HS-27A (cell line): ENCODE data around the gene ABHD12.

ENCODE experiments used
- DNase-seq: peaks from one replicate; pipeline ENCODE4 v3.0.0-alpha.2; 2012; ENCODE audit warnings: low read depth, missing footprints

The ABHD12 gene

DNA sequence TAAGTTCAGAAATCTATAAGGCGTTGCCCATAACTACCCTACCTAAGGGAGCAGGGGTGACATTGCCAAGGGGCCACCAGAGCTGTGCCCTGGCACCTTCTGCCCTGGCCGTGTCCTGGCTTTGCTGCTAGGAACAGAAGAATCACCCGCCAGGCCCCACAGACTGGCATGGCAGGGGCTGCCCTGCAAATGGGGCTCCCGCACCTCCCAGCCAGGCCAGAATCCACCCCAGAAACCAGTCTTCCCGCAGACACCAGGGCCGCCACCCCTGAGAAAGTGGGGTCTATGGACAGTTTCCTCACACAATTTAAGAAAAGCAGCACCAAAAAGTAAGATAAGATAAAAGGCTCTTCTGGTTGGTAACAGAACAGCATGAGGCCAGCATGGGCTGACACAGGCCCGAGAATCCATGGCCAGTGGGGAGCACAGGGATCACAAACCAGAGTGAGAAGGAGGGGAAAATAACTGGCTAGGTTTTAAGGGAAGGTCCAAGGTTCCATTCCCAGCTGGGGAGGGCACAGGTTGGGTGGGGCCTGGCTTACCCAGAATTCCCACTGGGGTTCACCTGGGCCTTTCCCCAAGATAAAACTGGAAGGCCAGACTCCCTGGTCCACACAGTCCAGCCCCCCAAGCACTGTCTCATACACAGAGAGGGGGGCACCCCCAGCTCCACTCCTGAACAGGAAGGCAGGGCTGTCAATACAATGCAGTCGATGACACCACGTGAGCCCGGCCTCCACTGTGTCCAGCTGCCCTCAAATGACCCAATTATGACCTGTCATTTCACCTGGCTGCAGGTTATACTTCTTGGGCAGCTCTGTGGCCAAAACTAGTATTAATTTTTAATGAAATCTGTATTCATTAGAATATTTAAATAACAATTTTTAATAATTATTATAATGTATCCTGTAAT lies 83.4 kb downstream of the ABHD12 start:
- no peak for DNase-seq

GRCh38 chr20:25304025-25304549 lies 86.5 kb downstream of the ABHD12 start:
- DNase-seq, result no peak

GRCh38 chr20:25303292-25304024 lies 87.2 kb downstream of the ABHD12 start:
- DNase-seq, result no peak

- no peak for DNase-seq
These were observed 88.0 kb downstream of the ABHD12 start for GRCh38 chr20:25302596-25302995.

DNA sequence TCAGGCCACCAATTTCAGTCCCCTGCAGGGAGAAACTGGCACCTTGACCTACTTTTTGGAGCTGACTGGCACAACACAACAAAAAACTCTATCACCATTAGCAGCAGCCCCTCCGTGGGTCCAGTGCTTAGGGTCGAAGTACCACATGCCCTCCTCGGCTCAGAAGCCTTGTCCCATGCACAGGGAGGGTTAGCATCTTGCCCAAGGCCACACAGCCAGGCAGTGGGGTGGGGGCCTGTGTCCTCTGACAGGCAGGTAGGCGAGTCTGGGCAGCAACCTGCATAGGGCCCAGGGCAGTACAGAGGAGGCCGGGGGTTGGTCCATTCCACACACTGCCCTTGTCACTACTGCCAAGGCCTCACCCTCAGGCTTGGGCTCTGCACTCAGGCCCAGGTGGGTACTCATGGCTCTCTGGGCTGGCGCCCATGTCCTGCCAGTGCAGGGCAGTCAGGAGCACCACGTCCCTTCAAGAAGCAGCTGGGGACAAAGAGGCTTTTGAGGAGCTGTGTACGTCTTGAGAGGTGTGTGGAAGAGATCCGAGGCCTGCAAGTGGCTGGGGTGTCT lies 89.2 kb downstream of the ABHD12 start:
- DNase-seq, result no peak

DNA sequence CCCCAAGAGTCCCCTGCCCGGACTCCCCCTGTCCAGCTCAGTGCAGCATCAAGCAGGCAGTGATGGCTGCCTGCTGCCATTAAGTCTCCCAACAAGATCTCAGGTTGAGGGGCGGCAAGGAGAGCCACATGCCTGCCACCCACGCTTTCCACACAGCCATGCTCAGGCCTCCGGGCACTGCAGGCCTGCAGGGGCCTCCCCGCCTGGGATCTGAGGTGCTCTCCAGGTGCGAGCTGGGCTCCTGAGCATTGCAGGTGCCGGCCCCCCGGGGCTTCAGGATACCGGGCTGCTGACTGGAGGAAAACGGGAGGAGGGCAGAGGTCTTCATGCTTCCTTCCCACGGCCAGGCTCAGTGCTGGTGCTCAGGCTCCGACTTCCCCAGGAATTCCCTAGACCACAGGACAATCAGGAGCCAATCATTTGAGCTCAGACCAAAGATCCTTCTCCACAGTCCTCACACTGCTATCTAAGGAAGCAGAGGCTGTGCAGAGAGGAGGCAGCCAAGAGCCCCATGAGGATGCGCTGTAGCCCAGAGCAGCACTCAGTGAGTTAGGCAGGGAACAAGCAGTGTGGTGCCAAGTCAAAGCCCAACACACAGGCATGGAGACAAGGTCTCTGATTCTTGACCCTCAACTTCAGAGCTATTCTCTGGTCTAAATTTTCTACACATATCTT lies 90.0 kb downstream of the ABHD12 start:
- DNase-seq, result no peak

DNA sequence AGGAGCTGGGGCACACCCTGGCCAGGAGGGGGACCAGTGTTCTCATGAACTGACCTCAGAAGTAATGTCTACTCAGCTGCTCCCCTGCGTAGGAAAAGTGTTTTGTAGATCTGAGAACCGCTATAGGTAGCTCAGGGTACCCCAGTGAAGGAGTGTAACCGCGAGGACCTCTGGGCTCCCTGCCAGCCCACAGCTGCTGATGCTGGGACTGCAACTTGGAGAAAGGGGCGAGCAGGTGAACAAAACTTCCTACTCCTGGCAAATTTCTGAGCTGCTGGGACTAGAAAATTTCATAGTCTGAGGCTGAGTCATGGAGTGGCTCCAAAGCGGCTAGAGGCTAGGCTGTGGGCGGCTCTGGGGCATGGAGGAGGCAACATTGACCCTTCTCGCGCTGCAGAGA lies 90.8 kb downstream of the ABHD12 start:
- DNase-seq, result no peak

DNA sequence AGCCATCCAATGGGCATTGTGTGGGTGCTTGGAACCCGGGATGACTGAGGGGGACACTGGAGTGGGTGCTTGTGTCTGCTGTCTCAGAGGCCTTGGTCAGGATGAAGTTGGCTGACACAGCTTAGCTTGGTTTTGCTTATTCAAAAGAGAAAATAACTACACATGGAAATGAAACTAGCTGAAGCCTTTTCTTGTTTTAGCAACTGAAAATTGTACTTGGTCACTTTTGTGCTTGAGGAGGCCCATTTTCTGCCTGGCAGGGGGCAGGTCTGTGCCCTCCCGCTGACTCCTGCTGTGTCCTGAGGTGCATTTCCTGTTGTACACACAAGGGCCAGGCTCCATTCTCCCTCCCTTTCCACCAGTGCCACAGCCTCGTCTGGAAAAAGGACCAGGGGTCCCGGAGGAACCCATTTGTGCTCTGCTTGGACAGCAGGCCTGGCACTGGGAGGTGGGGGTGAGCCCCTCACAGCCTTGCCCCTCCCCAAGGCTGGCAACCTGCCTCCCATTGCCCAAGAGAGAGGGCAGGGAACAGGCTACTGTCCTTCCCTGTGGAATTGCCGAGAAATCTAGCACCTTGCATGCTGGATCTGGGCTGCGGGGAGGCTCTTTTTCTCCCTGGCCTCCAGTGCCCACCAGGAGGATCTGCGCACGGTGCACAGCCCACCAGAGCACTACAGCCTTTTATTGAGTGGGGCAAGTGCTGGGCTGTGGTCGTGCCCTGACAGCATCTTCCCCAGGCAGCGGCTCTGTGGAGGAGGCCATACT lies 93.3 kb downstream of the ABHD12 start:
- DNase-seq, result no peak

DNA sequence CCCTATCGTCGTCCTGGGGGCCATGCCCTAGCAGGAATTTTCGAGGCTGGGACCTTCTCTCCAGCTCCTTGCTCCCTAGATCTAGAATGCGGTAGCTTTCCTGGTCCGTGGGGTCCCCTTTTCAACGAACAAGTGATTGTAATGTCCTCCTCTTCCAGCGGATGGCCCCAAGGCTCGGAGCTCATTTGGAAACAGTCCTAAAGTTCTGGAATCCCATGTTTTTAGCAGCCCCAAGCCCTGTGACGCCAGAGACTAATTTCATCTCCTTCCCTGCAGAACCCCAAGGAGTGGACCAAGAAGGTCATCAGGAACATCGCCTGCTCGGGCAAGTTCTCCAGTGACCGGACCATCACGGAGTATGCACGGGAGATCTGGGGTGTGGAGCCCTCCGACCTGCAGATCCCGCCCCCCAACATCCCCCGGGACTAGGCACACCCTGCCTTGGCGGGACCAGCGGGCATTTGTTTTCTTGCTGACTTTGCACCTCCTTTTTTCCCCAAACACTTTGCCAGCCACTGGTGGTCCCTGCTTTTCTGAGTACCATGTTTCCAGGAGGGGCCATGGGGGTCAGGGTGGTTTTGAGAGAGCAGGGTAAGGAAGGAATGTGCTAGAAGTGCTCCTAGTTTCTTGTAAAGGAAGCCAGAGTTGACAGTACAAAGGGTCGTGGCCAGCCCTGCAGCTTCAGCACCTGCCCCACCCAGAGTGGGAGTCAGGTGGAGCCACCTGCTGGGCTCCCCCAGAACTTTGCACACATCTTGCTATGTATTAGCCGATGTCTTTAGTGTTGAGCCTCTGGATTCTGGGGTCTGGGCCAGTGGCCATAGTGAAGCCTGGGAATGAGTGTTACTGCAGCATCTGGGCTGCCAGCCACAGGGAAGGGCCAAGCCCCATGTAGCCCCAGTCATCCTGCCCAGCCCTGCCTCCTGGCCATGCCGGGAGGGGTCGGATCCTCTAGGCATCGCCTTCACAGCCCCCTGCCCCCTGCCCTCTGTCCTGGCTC lies 94.2 kb downstream of the ABHD12 start:
- DNase-seq, result no peak

- no peak for DNase-seq
These were observed 95.1 kb downstream of the ABHD12 start for GRCh38 chr20:25295386-25296093.

- DNase-seq, result no peak
These were observed 95.9 kb downstream of the ABHD12 start for GRCh38 chr20:25294459-25295385.

DNA sequence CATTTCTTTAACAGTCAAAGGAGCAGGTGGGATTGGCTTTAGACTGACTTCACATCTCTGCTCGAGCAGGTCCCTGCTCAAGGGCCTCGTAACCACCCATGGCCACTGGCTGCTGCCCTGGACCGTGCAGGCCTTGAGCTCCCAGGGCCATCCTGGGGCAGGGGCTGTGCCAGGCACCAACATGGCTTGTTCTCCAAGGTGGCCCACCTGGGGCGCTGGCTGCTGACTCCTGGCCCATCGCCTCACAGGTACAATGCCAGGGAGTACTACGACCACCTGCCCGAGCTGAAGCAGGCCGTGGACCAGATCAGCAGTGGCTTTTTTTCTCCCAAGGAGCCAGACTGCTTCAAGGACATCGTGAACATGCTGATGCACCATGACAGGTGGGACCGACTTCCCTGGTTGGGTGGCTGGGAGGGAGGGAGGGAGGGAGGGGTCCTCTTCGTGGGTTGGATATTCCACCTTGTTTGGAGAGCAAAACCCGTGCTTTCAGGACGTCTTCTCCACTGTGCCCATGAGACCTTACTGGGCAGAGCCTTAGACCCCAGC lies 96.7 kb downstream of the ABHD12 start:
- DNase-seq, result no peak

DNA sequence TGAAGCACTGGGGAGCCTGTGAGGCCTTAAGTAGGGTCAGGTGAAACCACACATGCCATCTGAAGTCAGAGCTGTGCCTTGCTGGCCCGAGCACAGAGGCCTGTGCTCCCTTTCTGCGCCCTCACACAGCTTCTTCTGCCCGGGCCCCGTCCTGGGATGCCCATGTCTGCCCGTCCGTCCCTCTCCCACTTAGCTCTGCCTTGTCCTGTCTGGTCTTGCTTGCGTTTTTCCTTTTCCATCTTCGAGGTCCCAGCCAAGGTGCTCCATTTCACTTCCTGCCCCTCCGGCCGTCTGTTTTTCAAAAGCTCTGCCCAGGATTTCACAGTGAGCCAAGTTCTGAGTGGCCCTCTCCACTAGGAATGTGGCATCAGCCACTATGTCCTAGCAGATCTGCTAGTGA lies 97.1 kb downstream of the ABHD12 start:
- DNase-seq, result no peak

DNA sequence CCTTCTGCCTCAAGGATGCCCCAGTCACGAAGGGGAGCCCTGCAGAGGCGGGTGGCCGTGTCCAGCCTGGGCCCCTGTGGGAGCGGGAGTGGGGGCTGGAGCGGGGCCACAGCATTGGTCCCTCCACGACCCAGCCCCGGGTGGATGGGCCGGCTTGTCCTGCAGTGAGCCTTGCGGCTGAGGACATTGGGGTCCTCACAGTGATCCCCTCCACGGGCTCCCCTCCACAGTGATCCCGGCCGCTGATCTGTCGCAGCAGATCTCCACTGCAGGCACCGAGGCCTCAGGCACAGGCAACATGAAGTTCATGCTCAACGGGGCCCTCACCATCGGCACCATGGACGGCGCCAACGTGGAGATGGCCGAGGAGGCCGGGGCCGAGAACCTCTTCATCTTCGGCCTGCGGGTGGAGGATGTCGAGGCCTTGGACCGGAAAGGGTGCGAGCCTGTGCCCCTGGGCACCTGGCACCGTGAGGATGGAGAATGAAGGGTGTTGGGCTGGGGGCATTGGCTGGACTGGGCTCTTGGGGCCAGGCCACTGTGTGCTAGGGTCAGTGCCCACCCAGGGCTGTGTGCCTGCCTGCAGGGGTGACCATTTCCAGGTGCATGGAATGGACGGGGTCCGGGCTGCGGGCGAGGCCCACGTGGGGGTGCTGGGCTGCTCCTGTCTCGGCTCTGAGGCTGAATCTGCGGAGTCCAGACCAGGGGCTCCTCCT lies 98.3 kb downstream of the ABHD12 start:
- no peak for DNase-seq

- no peak for DNase-seq
These were observed 99.1 kb downstream of the ABHD12 start for GRCh38 chr20:25291432-25292133.

DNA sequence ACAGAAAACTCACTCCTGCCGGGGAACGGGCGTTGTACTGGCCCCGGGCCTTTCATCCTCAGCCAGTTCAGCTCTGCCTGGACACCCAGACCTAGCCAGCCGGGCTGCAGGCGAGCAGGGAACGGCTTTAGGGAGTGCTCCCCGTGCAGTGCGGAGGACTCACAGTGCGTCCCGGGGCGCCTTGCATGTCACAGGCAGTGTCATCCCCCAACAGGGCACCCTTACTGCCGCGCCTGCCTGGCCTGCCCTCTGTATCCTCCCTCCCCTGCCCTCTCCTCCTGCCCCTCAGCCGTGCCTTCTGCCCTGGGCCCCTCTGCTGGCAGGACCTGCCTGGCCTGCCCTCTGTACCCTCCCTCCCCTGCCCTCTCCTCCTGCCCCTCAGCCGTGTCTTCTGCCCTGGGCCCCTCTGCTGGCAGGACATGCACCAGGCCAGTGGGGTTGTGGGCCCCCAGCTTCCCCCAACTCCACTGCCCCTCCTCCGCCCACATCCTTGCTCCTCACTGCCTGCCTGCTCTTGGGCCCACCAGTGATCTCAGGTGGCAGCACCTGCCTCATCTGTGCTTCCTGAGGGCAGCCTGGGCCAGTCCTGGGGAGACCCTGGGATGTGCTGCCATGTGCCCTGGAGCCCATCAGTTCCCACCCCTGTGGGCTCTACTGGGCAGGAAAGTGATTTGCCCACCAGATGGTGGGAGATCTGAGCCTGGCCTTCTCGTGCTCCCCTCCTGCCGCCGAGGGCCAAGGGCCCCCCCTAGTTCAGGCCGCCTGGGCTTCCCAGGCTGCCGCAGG lies 99.8 kb downstream of the ABHD12 start:
- DNase-seq, result no peak
